Subcutaneous adipose tissue (tissue), 4 donors: ENCODE results near the gene EPDR1. TPM values are rescaled to one million over a fixed set of nuclear protein-coding genes. Genes with fewer than 3 reads are reported as not detected.

Experiments used
- CTCF ChIP-seq: fragments of 450-650 bp; IDR thresholded peaks from one replicate; pipeline ENCODE4 v1.5.1; 2016; ENCODE audit warnings: low read depth, mild to moderate bottlenecking, control low read depth, antibody characterized with exemption, moderate library complexity
- total RNA-seq, 4 donors: library from RNA; depleted of rRNA; stranded (reverse); fragments of >200 nt; gene quantifications; one replicate each; pipeline ENCODE4 v1.1.0, GENCODE V29; 2016

EPDR1 gene
- total RNA-seq, 4 donors from 2014 or later: 14.5 to 53.5 (median 34.9) TPM

- TF ChIP-seq CTCF: no peak
Measured at GRCh38 chr7:37999673-38000072, 79.2 kb downstream of the EPDR1 start.

- TF ChIP-seq CTCF: no peak
Measured at GRCh38 chr7:38000272-38000671, 79.8 kb downstream of the EPDR1 start.

Other genes starting within 250 kb of the EPDR1 start
- gene GPR141, start 236.9 kb upstream of the EPDR1 start, total RNA-seq: 1 to 10 TPM in 2 of 4 donors, under 1 TPM in 1, not detected in 1; 0.57 to 1.2 (median 1.1) TPM
- gene NME8, start 72.0 kb upstream of the EPDR1 start, total RNA-seq: not detected
- 10 to 100 TPM in 1 of 4 donors, 1 to 10 TPM in 3; 2.4 to 12.9 (median 5.6) TPM for gene SFRP4, start 3.8 kb upstream of the EPDR1 start, total RNA-seq